ENCODE data around the gene KRTAP13-2.

GRCh38 chr21:30415993-30416392, 43.9 kb upstream of the KRTAP13-2 start:
- TF ChIP-seq POLR2A (IDR thresholded peaks at IDR 0.05; ENCODE audit: low read depth) = no peak
- TF ChIP-seq, protein P1, sequence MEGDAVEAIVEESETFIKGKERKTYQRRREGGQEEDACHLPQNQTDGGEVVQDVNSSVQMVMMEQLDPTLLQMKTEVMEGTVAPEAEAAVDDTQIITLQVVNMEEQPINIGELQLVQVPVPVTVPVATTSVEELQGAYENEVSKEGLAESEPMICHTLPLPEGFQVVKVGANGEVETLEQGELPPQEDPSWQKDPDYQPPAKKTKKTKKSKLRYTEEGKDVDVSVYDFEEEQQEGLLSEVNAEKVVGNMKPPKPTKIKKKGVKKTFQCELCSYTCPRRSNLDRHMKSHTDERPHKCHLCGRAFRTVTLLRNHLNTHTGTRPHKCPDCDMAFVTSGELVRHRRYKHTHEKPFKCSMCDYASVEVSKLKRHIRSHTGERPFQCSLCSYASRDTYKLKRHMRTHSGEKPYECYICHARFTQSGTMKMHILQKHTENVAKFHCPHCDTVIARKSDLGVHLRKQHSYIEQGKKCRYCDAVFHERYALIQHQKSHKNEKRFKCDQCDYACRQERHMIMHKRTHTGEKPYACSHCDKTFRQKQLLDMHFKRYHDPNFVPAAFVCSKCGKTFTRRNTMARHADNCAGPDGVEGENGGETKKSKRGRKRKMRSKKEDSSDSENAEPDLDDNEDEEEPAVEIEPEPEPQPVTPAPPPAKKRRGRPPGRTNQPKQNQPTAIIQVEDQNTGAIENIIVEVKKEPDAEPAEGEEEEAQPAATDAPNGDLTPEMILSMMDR (IDR thresholded peaks at IDR 0.05) = no peak

All from esophagus muscularis mucosa (tissue), 3 donors.